Glomerular visceral epithelial cell (primary cell): ENCODE measurements around the gene SCO2.
A peak's percentile ranks its signal among the peaks of the same experiment; 100 is the strongest.
"Not testable (repeated sequence)": the region's sequence is repeated elsewhere in the genome, so short reads cannot be mapped to it uniquely, and the experiment has no call there.

ENCODE experiments used
- DNase-seq: peaks from one replicate; pipeline ENCODE4 v3.0.0-alpha.2; 2016; ENCODE audit errors: extremely low spot score

SCO2 gene

GRCh38 chr22:50520184-50520583, 5.2 kb downstream of the SCO2 start:
- DNase-seq, result not testable (repeated sequence)

DNA sequence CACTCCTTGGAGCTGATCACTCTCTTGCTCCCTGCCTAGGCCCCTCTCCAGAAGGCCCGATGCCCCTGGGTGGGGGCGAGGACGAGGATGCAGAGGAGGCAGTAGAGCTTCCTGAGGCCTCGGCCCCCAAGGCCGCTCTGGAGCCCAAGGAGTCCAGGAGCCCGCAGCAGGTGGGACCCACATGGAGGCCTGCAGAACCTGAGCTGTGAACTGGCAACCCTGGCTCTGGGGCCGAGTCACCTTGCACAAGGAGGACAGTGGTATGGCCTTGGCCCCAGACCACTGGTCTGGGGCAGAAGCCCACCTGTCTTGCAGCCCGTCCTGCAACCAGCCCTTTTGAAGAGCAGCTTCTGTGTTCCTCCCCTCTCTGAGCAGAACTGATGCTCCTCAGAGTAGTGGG, 6.2 kb downstream of the SCO2 start:
- no peak for DNase-seq

DNA sequence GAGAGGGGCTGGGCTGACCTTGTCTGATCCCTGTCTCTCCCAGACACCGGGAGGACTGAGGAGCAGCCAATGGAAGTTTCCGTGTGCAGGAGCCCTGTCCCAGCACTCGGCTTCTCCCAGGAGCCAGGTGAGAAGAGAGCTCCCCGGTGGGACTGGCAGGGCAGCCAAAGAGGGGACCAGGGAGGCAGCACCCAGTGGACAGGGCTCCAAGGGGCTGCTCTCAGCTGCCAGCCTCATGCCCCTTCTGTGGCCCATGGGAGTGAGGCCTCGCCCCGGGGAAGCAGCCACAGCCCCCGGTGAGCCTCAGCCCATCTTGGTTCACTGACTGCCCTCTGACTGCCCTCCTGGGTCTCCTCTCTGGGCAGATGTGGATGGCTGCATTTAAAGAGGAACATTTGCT, 6.8 kb downstream of the SCO2 start:
- no peak for DNase-seq

DNA sequence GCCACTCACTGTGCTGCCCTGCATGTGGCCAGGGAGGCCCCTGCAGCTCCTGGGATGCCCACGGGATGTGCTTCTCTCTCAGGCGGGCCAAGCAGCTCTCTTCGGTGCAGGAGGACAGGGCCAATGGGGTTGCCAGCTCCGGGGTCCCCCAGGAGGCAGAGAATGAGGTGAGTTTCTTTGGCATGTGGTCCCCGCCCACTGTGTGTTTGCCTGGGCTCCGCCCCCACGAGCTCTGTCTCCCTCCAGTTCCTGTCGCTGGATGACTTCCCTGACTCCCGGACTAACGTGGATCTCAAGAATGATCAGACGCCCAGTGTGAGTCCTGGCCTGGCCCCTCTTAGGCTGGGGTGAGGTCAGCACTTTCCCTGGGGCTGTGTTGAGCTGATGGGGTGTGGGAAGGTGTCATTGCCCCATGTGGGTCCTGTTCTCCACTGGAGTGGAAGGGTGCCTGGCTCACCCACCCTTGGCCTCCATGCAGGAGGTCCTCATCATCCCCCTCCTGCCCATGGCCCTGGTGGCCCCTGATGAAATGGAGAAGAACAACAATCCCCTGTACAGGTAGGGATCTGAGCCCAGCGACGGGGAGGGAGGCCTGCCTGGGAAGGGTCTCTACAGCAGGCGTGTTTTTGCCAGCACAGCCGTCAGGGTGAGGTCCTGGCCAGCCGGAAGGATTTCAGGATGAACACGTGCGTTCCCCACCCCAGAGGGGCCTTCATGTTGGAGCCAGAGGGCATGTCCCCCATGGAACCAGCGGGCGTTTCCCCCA, 7.7 kb downstream of the SCO2 start:
- no peak for DNase-seq

DNA sequence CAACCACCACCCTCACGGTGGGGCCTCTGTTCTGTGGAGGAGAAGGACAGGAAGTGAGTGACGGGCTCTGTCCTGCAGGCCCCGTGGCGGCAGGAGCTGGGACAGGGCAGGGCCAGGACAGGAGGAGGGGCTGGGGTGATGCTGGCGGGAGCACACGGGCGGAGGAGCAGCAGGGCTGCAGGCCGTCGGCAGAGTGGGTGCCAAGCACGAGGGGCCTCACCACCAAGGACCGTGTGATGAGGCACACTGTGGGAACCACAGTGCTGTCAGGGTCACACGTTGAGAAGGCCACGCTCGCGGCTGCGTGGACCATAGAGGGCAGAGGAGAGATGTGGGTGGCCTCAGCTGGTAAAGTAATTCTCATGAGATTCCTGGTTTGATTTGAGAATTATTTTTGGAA, 8.5 kb downstream of the SCO2 start:
- DNase-seq, result no peak

- DNase-seq, result no peak
These were observed 9.3 kb downstream of the SCO2 start for GRCh38 chr22:50516068-50516467.

DNA sequence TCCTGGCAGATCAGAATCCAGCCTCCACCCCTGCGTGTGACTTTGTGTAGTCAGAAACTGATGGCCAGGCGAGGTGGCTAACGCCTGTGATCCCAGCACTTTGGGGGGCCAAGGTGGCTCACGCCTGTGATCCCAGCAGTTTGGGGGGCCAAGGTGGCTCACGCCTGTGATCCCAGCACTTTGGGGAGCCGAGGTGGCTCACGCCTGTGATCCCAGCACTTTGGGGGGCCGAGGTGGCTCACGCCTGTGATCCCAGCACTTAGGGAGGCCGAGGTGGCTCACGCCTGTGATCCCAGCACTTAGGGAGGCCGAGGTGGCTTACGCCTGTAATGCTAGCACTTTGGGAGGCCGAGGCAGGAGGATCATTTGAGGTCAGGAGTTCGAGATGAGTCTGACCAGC, 12.2 kb downstream of the SCO2 start:
- DNase-seq, result no peak

DNA sequence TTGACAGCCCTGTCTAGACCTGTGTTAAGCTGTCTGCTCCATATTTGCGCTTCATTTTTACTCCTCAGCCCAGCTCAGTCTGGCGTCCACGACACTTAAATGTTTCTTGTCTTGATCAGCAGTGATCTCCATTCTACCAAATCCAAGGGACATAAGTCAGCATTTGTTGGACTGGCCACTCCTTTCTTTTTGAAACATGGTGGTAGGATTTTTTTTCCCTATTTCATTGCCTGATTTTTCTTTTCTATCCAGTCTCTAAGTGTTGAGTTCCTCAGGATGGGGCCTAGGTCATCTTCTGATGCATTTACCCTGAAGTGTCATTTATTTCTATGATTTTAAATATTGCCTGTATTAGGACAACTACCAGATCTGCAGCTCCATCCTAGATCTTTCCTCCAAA, 16.5 kb downstream of the SCO2 start:
- no peak for DNase-seq

DNA sequence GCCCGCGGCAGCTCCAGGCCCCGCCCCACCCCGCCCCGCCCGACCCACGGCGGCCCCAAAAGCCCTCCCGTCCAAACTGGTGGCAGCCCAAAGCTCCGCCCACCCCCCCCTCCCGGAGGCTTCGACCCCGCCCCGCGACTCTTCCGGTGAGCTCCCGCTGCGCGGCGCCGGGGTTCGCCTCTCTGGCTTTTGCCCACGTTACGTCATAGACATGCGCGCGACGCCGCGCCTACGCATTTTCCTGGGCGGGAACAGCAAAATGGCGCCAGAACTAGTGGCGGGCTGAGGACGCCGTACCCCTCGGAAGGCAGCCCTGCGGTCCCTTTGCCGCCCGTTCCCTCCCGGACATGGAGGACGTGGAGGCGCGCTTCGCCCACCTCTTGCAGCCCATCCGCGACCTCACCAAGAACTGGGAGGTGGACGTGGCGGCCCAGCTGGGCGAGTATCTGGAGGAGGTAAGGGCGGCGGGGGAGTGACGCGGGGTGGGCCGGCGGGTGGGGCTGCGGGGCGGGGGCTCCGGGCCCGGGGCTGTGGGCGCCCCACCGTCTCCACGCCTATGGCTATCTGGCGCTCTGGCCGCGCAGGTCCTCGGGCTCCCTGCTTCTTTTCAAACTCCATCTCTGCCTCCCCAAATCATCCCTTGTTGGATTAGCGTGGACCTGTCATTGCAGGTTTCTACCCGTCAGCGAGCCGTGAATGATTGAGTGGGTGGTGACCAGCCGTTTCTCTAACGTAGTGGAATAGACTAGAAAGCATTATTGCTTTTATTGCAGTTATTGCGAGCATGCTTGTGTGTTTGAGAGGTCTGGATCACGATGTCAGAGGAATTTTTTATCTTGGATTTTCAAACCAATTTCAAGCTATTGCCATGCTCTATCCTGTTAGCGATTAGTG, 17.2 kb downstream of the SCO2 start, which contains the start of gene NCAPH2:
Gene NCAPH2, plus strand, starts transcription at position 234 of the 894 bp plus-strand sequence. Its CDS starts 114 bp downstream, at position 348.
- DNase-seq, result peak; percentile 97

DNA sequence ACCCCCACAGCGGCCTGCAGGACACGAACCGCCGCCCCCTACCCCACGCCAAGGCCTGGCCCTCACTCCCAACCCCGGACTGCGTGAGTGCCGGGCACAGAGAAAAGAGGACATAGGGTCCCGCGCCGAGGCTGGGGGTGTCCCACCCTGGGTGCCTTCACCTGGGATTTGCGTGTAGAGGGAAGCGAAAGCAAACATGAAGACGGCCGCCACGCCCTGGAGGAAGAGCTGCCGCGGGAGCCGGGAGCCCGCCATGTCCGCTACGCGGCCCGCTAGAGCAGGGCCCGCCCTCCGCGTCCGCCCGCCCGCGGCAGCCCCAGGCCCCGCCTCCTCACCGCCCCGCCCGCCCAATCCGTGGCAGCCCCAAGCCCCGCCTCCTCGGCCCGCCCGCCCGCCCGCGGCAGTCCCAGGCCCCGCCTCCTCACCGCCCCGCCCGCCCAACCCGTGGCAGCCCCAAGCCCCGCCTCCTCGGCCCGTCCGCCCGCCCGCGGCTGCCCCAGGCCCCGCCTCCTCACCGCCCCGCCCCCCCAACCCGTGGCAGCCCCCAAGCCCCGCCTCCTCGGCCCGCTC, 17.9 kb downstream of the SCO2 start, which contains the start of gene LMF2:
Gene LMF2, minus strand, starts transcription at position 282 of the 570 bp plus-strand sequence. Its CDS starts 27 bp downstream, at position 255.
- DNase-seq, result no peak

GRCh38 chr22:50506611-50507420, 18.6 kb downstream of the SCO2 start:
- no peak for DNase-seq

DNA sequence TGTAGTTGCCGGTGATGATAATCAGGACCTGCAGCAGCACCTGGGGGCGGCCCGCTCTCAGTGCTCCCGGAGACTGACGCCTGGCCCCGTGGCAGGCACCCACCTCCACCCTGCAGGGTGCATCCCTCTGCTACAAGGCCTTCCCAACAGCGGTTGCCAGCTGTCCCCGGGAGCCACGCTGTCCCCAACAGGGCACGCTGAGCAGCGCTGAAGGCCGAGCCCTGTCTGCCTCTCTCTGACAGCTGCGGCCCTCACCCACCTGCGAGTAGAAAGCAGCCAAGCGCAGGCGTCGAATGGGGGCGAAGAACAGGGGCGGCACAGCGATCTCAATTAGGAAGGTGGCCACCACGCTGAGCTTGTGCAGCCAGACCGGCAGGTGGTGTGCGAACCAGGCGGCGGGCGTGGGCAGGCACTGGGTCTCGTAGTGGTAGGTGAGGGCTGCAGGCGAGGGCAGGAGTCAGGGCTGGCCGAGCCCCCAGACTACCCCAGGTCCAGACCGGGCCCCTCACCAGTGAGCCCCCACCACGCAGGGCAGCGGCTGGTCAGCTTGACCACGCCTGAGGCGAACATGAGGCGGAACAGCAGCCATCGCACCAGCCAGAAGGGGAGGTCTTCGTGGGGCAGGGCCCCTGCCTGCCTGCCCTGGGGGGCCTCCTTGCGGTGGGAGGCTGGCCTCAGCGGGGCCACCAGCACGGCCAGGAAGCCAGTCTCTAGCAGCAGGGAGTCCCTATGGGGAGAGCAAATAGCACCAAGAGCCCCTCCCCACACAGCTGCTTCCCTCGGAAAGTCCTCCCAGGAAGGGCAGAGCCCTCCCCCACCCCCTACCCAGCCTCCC, 19.4 kb downstream of the SCO2 start:
- no peak for DNase-seq

DNA sequence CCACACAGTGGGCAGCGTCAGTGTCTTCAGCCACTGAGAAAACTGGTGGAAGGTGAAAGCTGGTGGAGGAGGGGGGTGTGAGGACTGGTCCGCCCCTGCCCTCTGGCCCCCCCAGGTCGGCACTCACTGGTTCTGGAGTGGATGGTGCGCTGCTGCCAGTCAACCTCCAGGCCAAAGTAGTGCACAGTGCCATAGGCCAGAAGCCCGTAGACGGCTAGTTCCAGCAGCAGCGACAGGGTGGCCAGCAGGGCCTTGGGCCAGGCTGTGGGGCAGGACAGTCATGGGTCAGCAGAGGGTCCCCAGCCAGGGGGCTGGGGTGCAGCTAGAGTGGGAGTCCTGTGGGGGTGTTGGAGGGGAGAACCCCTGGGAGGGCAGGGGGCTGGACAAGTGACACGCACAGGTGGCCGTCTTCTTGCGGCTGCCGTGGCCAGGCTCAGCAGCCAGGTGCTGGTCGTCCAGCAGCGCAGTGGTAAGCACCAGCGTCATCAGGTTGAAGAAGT, 20.1 kb downstream of the SCO2 start:
- DNase-seq, result no peak

DNA sequence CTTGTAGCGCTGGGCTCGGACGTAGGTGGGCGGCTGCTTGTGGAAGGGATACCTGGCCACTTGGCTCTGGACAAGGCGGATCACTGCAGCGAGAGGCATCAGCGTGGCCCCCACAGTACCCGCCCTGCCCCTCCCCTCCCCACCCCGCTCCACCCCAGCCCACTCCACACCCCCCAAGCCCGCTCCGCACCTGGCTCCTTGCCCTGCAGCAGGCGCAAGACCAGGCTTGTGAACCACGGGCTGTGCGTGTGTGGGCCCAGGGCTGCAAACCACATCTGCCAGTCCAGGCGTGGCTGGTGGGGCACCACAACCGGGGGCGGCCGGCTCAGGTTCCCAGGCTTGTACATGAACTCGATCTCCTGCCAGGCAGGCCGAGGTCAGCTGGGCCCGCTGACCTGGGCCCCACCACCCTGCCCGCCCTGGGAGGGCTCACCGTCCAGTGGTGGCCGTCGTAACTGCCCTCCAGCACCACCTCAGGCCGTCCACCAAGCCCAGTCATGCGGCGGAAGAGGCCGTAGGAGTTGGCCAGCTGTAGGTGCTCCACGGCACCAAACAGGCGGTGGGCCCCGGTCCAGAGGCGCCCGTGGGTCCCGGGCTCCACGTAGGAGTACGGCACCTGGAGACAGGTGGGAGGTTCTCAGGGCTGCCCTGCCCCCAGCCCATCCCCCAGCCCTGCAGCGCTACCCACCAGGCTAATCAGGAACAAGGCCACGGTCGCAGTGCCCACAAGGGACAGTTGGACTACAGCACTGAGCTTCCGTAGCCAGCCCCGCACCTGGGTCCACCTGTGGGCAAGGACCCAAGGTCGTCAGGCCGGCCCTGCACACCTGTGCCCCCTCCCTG, 20.8 kb downstream of the SCO2 start:
- no peak for DNase-seq

GRCh38 chr22:50503475-50504145, 21.8 kb downstream of the SCO2 start:
- no peak for DNase-seq

GRCh38 chr22:50502628-50503474, 22.5 kb downstream of the SCO2 start:
- no peak for DNase-seq

- DNase-seq, result no peak
These were observed 23.3 kb downstream of the SCO2 start for GRCh38 chr22:50502096-50502495.

DNA sequence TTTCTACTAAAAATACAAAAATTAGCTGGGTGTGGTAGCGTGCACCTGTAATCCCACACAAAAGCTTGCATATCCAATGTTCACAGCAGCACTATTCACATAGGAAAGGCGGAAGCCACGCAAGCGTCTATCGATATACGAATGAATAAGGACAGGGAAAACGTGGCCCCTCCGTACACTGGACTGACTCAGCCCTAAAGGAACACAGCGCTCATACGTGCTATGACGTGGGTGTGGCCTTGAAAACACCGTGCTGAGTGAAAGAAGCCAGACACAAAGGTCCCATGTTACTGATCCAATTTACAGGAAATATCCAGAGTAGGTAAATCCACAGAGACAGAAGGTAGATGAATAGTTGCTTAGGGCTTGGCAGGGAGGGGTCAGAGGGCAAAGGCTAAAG, 24.9 kb downstream of the SCO2 start:
- DNase-seq, result no peak
